ENCODE results near the gene FCHSD2. TPM values are rescaled to one million over a fixed set of nuclear protein-coding genes. Genes with fewer than 3 reads are reported as not detected.
A peak's percentile ranks its signal among the peaks of the same experiment; 100 is the strongest.

The FCHSD2 gene
- total RNA-seq, 2 experiments from 2014 or later: 52.8 to 57.2 TPM

DNA sequence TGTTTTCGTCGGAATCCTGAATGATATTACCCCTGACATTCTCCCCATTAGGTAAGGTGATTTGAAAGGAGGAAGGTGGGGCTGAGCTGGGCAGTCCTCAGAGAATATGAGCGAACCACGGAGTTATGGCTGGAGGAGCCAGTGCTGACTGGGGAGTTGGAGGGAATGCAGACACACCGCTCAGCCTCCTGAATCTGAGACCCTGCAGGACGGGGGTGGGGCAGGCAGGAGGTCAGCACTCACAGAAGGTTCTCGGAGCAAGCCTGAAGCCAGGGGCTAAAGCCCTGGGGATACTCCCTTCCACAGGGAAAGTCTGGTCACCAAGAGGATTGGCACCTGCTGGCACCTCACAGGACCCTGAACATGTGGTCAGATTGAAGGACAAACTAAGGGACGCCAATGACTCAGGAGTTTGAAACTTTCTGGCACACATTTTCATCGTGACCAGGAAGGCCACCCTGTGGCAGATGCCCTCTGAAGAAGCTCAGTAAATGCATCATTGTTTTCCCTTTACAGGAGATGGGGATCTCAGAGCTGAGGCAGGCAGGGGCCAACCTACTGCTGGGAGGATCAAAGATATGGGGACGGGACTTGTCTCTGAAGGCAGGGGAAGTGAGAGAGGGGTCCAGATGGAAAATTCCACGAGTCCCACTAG is 26.9 kb upstream of the FCHSD2 start:
- ChIA-PET CTCF (interaction anchor here (0.8 to 1.3 kb wide), 3 partner anchors 9 to 444 kb away, joined by 4 read pairs; no protein-coding TSS in a partner anchor), POLR2A (no interaction called here)
- no peaks in the 10 kb centered on the region for H3K9me3 Mint-ChIP-seq
- no peak for DNase-seq
- peaks cover 8% of the 10 kb centered on the region for H3K4me1 Mint-ChIP-seq
- H3K36me3 Mint-ChIP-seq (ENCODE audit: low read depth): no peaks in the 10 kb centered on the region
- H3K27ac Mint-ChIP-seq: no peak overlapping the region
- H3K4me3 Mint-ChIP-seq: no peak overlapping the region
- peaks cover 3% of the 10 kb centered on the region for H3K27me3 Mint-ChIP-seq

GRCh38 chr11:73167363-73167954 is 25.3 kb upstream of the FCHSD2 start:
- ChIA-PET POLR2A (no interaction called here), CTCF (interaction anchor here (0.5 to 12.1 kb wide), 5 partner anchors 9 to 364 kb away, joined by 3 to 113 read pairs (median 6); no protein-coding TSS in a partner anchor)
- Mint-ChIP-seq H3K4me3 (no peak overlapping the region), H3K27me3 (peaks cover 8% of the 10 kb centered on the region), H3K9me3 (no peaks in the 10 kb centered on the region), H3K4me1 (peaks cover 10% of the 10 kb centered on the region), H3K36me3 (ENCODE audit: low read depth) (peaks cover 4% of the 10 kb centered on the region), H3K27ac (no peak overlapping the region)
- DNase-seq: no peak

- ChIA-PET CTCF (interaction anchor here (0.9 to 12.1 kb wide), 6 partner anchors 8 to 482 kb away, joined by 3 to 113 read pairs (median 12); partner anchors contain the start of gene FCHSD2), POLR2A (no interaction called here)
- no peak overlapping the region for H3K4me3 Mint-ChIP-seq
Measured at GRCh38 chr11:73164803-73165540, 22.9 kb upstream of the FCHSD2 start.

GRCh38 chr11:73163638-73164174 is 21.6 kb upstream of the FCHSD2 start:
- Mint-ChIP-seq H3K27ac (no peak overlapping the region), H3K4me3 (no peak overlapping the region), H3K4me1 (peaks cover 9% of the 10 kb centered on the region), H3K27me3 (peaks cover 8% of the 10 kb centered on the region), H3K9me3 (peaks cover 9% of the 10 kb centered on the region), H3K36me3 (ENCODE audit: low read depth) (peaks cover 4% of the 10 kb centered on the region)
- ChIA-PET POLR2A (interaction anchor here (0.7 kb wide), 1 partner anchor 21 kb away, joined by 3 read pairs; the partner anchor contains the start of gene FCHSD2), CTCF (interaction anchor here (0.8 to 12.1 kb wide), 4 partner anchors 12 to 47 kb away, joined by 3 to 113 read pairs (median 13); partner anchors contain the start of gene FCHSD2)
- DNase-seq: no peak

More at GRCh38 chr11:73164803-73165540, 22.9 kb upstream of the FCHSD2 start:
- H3K27me3 Mint-ChIP-seq: peaks cover 8% of the 10 kb centered on the region
- peaks cover 9% of the 10 kb centered on the region for H3K4me1 Mint-ChIP-seq
- no peak overlapping the region for H3K27ac Mint-ChIP-seq
- no peak for DNase-seq
- peaks cover 9% of the 10 kb centered on the region for H3K9me3 Mint-ChIP-seq
- peaks cover 4% of the 10 kb centered on the region for H3K36me3 Mint-ChIP-seq (ENCODE audit: low read depth)

GRCh38 chr11:73162196-73162740 is 20.1 kb upstream of the FCHSD2 start:
- CTCF ChIA-PET: interaction anchor here (0.8 to 12.1 kb wide), 4 partner anchors 11 to 373 kb away, joined by 3 to 113 read pairs (median 13); partner anchors contain the start of gene FCHSD2
- peaks cover 4% of the 10 kb centered on the region for H3K36me3 Mint-ChIP-seq (ENCODE audit: low read depth)
- POLR2A ChIA-PET: no interaction called here
- peaks cover 8% of the 10 kb centered on the region for H3K27me3 Mint-ChIP-seq
- peaks cover 9% of the 10 kb centered on the region for H3K9me3 Mint-ChIP-seq
- peak overlapping the region; percentile 21 for H3K27ac Mint-ChIP-seq
- peaks cover 16% of the 10 kb centered on the region for H3K4me1 Mint-ChIP-seq
- DNase-seq: no peak
- H3K4me3 Mint-ChIP-seq: no peak overlapping the region

DNA sequence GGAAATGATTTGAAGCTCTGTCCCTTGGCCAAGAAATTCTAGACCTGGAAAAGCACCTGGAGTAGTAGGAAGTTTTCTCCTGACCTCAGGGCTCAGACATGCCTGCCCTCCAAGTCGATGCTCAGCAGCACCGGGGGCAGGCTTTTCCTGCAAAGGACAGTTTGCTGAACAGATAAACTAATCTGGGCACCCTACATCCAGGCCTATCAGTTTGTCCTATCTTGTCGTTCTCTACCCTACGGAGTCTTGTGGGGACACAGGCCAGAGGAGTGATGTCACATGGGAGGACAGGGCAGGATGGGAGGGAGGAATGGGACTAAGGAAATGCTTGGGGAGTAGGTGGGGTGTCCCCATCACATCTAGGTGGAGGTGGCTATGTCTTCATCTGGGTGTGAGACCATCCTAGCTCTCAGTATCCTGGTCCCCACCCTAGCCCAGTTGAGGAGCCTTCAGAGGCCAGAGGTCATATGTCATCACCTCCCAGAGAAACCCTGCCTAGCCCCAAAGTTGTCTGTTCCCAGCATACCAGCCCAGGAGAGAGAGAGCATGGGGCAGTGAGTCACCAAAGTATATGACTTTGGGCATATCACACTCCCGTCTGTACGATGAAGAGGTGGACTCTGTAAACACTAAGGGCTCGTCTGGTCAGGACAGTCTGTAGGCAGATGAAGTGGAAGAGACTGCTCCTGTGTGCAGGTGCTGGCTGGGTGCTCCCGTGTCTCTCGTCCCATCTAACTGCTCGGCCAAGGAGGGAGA is 18.1 kb upstream of the FCHSD2 start:
- Mint-ChIP-seq H3K4me3 (no peak overlapping the region), H3K9me3 (peaks cover 11% of the 10 kb centered on the region), H3K27me3 (peaks cover 5% of the 10 kb centered on the region), H3K36me3 (ENCODE audit: low read depth) (peaks cover 9% of the 10 kb centered on the region), H3K27ac (no peak overlapping the region), H3K4me1 (peaks cover 30% of the 10 kb centered on the region)
- DNase-seq: no peak
- ChIA-PET CTCF (interaction anchor here (1.5 to 12.1 kb wide), 3 partner anchors 9 to 16 kb away, joined by 4 to 113 read pairs (median 86); partner anchors contain the start of gene FCHSD2), POLR2A (no interaction called here)

DNA sequence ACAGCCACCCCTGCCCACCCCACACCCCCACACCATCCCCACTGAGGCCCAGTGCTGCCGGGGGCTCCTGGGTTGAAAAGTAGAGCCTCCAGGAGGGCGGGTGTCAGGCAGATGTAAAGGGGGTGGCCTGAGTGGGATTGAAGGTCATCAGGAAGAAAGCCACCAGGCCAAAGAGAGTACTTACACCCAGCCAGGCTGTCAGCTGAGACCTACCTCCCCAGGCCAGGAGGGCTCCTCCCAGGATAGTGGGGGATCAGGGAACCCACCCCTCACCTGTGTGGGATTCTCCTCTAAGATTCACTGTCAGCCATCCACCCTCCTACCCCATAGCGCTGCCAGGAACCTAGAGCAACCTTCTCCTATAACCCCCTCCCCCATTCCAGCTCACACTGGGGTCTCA is 17.2 kb upstream of the FCHSD2 start:
- Mint-ChIP-seq H3K9me3 (peaks cover 13% of the 10 kb centered on the region), H3K27me3 (peaks cover 5% of the 10 kb centered on the region), H3K4me1 (peaks cover 39% of the 10 kb centered on the region), H3K27ac (no peak overlapping the region), H3K4me3 (no peak overlapping the region), H3K36me3 (ENCODE audit: low read depth) (peaks cover 10% of the 10 kb centered on the region)
- CTCF ChIA-PET: interaction anchor here (10.6 to 12.1 kb wide), 2 partner anchors 15 to 17 kb away, joined by 86 to 113 read pairs; partner anchors contain the start of gene FCHSD2
- no peak for DNase-seq
- POLR2A ChIA-PET: no interaction called here

DNA sequence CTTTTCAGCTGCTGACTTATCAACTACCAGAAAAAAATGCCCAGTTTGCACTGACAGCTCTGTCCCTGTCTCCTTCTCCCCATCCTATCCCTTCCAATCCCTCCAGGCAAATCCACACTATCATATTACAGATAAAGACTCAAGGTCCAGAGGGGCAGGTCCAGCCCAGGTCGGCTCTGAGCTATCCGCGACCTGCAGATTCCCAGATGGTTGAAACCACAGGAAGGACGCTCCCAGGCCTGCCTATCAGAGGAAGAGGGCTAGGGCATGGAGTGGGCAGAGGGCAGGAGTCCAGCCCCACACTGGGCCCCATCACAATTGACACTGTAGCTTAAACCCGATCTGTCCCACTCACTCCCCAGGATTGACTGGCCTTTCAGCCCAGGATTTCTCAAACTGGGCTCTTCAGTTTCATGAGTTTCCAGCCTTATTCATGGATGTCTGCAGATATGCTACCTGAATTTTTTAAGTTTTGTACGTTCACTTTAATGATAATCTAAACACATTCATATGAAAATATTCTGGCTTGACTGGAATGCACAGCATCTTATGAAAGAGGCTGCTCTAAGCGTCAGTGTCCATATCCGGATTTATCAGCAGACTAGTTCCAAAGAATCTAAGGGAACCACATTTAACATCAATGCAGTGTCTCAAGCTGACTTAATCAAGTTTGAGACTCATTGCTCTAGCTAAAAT is 16.4 kb upstream of the FCHSD2 start:
- no peaks in the 10 kb centered on the region for H3K27me3 Mint-ChIP-seq
- peaks cover 10% of the 10 kb centered on the region for H3K36me3 Mint-ChIP-seq (ENCODE audit: low read depth)
- H3K9me3 Mint-ChIP-seq: peaks cover 13% of the 10 kb centered on the region
- CTCF ChIA-PET: interaction anchor here (1.0 to 12.1 kb wide), 5 partner anchors 8 to 364 kb away, joined by 5 to 113 read pairs (median 18); partner anchors contain the start of genes FCHSD2 and STARD10
- peaks cover 47% of the 10 kb centered on the region for H3K4me1 Mint-ChIP-seq
- no peak for DNase-seq
- no peak overlapping the region for H3K4me3 Mint-ChIP-seq
- POLR2A ChIA-PET: no interaction called here
- H3K27ac Mint-ChIP-seq: no peak overlapping the region

- H3K27ac Mint-ChIP-seq: peak overlapping the region; percentile 51
- no peaks in the 10 kb centered on the region for H3K27me3 Mint-ChIP-seq
- H3K4me1 Mint-ChIP-seq: peaks cover 56% of the 10 kb centered on the region
- H3K9me3 Mint-ChIP-seq: peaks cover 13% of the 10 kb centered on the region
- no peak for DNase-seq
- peaks cover 14% of the 10 kb centered on the region for H3K36me3 Mint-ChIP-seq (ENCODE audit: low read depth)
- no peak overlapping the region for H3K4me3 Mint-ChIP-seq
- CTCF ChIA-PET: interaction anchor here (0.5 to 12.1 kb wide), 10 partner anchors 8 to 970 kb away, joined by 3 to 113 read pairs (median 6); partner anchors contain the start of genes FCHSD2 and STARD10
- POLR2A ChIA-PET: no interaction called here
Measured at GRCh38 chr11:73157101-73158010, 15.2 kb upstream of the FCHSD2 start.

- H3K4me1 Mint-ChIP-seq: peaks cover 58% of the 10 kb centered on the region
- H3K27ac Mint-ChIP-seq: peak overlapping the region; percentile 51
Measured at GRCh38 chr11:73156686-73157085, 14.6 kb upstream of the FCHSD2 start.

More at GRCh38 chr11:73156686-73157085, 14.6 kb upstream of the FCHSD2 start:
- CTCF ChIA-PET: interaction anchor here (0.5 to 12.1 kb wide), 7 partner anchors 10 to 970 kb away, joined by 3 to 113 read pairs (median 6); partner anchors contain the start of gene FCHSD2
- no peak for DNase-seq
- Mint-ChIP-seq H3K36me3 (ENCODE audit: low read depth) (peaks cover 14% of the 10 kb centered on the region), H3K27me3 (no peaks in the 10 kb centered on the region), H3K9me3 (peaks cover 9% of the 10 kb centered on the region), H3K4me3 (no peak overlapping the region)
- POLR2A ChIA-PET: no interaction called here

Data from activated CD4-positive, alpha-beta T cell treated with anti-CD3 and anti-CD28 coated beads, Interleukin-2, amount 10 ng/mL, durations not matched to agents 7 days and 5 days (primary cell).